HCT116 (cell line): ENCODE measurements around the gene HLA-DRB1. TPM values are rescaled to one million over a fixed set of nuclear protein-coding genes. Genes with fewer than 3 reads are reported as not detected.

Source experiments
- ATAC-seq: fragments of 200-7000 bp; cut with Tn5 transposase; 2 replicates; pipeline ENCODE4 v1.9.1; 2020; ENCODE audit warnings: mild to moderate bottlenecking, moderate library complexity
- BruUV-seq: library from RNA; stranded (reverse); fragments of 400-500 nt; replicated peaks from 2 replicates; lab custom pipeline; 2021; lab: Mats Ljungman, UMichigan
- CTCF ChIA-PET: fragments of 300-600 bp; sonication (Branson Sonifier 250); formaldehyde crosslinking; loops from one replicate; lab custom pipeline; 2021; ENCODE audit warnings: antibody characterized with exemption; lab: Charles Lee
- POLR2A ChIA-PET: fragments of 300-600, 350-600 bp; sonication (Branson Sonifier 250); formaldehyde crosslinking; loops from one replicate; lab custom pipeline; 2021; ENCODE audit warnings: antibody characterized with exemption; lab: Charles Lee
- RAD21 ChIA-PET, 2 experiments: fragments of 300-600 bp; sonication (Branson Sonifier 250); formaldehyde crosslinking; loops; one replicate each; lab custom pipeline; 2023; ENCODE audit warnings: low total read pairs in 2 of 2; ENCODE audit not compliant: uncharacterized antibody in 2 of 2, unreplicated experiment in 2 of 2, low non-redundant PET in 1 of 2; lab: Charles Lee
- DNase-seq: peaks from one replicate; pipeline ENCODE4 v3.0.0-alpha.2; 2010; ENCODE audit warnings: low read depth, low spot score
- H2AFZ ChIP-seq: fragments of 200-600 bp; shearing (Covaris generic), sonication (generic); 2 replicates; pipeline ENCODE4 v1.6.1; 2017; ENCODE audit warnings: low read depth, mixed run types, mixed read lengths, antibody characterized with exemption, low read length; ENCODE audit not compliant: poor library complexity, severe bottlenecking
- H3K27ac ChIP-seq: 2 replicates; pipeline ENCODE4 v1.5.1; 2012; ENCODE audit warnings: low read depth, low read length
- H3K27me3 ChIP-seq: fragments of 200-600 bp; sonication (generic); 2 replicates; pipeline ENCODE4 v1.6.1; 2016; ENCODE audit warnings: mixed run types, low read length, mixed read lengths; ENCODE audit not compliant: insufficient read depth
- H3K36me3 ChIP-seq, 2 experiments: fragments of 200-500 bp in 1 of 2; fragments of 200-600 bp in 1 of 2; sonication (Bioruptor generic) in 1 of 2; sonication (generic) in 1 of 2; 2 replicates each; pipeline versions ENCODE4 v1.5.1 to v1.6.1; 2014 to 2016; ENCODE audit warnings: low read length in 2 of 2, inconsistent platforms in 1 of 2, mixed read lengths in 1 of 2, mixed run types in 1 of 2; ENCODE audit not compliant: insufficient read depth in 2 of 2, control insufficient read depth in 1 of 2
- H3K4me1 ChIP-seq, 2 experiments: fragments of 200-600 bp in 1 of 2; sonication (generic) in 1 of 2; 2 replicates each; pipeline versions ENCODE4 v1.5.1 to v1.6.1; 2012 to 2017; ENCODE audit warnings: low read length in 2 of 2, inconsistent platforms in 1 of 2, mild to moderate bottlenecking in 1 of 2, mixed read lengths in 1 of 2, mixed run types in 1 of 2, moderate library complexity in 1 of 2; ENCODE audit not compliant: insufficient read depth in 2 of 2, control insufficient read depth in 1 of 2
- H3K4me2 ChIP-seq: fragments of 200-600 bp; sonication (generic); 2 replicates; pipeline ENCODE4 v1.6.1; 2017; ENCODE audit warnings: mixed run types, low read length, mixed read lengths
- H3K4me3 ChIP-seq, 2 experiments: fragments of 200-600 bp in 1 of 2; sonication (generic) in 1 of 2; replicated peaks in 1 of 2; 2 replicates each; pipeline ENCODE4 v1.5.1; 2011 to 2016; ENCODE audit warnings: low read length in 2 of 2, control low read depth in 1 of 2, low read depth in 1 of 2, mild to moderate bottlenecking in 1 of 2, mixed read lengths in 1 of 2, mixed run types in 1 of 2
- H3K79me2 ChIP-seq: fragments of 200-600 bp; sonication (generic); 2 replicates; pipeline ENCODE4 v1.6.1; 2017; ENCODE audit warnings: mild to moderate bottlenecking, mixed run types, low read length, moderate library complexity, mixed read lengths; ENCODE audit not compliant: insufficient read depth
- H3K9ac ChIP-seq: fragments of 200-600 bp; sonication (generic); 2 replicates; pipeline ENCODE4 v1.6.1; 2016; ENCODE audit warnings: low read length, mixed read lengths
- H3K9me2 ChIP-seq: fragments of 200-600 bp; sonication (generic), shearing (Covaris generic); 2 replicates; pipeline ENCODE4 v1.6.1; 2017; ENCODE audit warnings: mixed run types, mild to moderate bottlenecking, moderate library complexity; ENCODE audit not compliant: insufficient read depth
- H3K9me3 ChIP-seq, 2 experiments: fragments of 200-500 bp in 1 of 2; fragments of 200-600 bp in 1 of 2; sonication (Bioruptor generic) in 1 of 2; sonication (generic) in 1 of 2; 2 replicates each; pipeline ENCODE4 v1.6.1; 2014 to 2017; ENCODE audit warnings: low read length in 2 of 2, mixed read lengths in 2 of 2, inconsistent platforms in 1 of 2, low read depth in 1 of 2, mild to moderate bottlenecking in 1 of 2, mixed run types in 1 of 2, moderate library complexity in 1 of 2; ENCODE audit not compliant: control insufficient read depth in 1 of 2, insufficient read depth in 1 of 2
- H4K20me1 ChIP-seq: fragments of 200-600 bp; sonication (generic), shearing (Covaris generic); 2 replicates; pipeline ENCODE4 v1.6.1; 2017; ENCODE audit warnings: mixed run types, mild to moderate bottlenecking, moderate library complexity; ENCODE audit not compliant: insufficient read depth
- ATF3 ChIP-seq: IDR thresholded peaks from 2 replicates; pipeline ENCODE4 v1.6.1; 2012
- CEBPB ChIP-seq: IDR thresholded peaks from 2 replicates; pipeline ENCODE4 v1.6.1; 2012; ENCODE audit warnings: low read depth
- FOSL1 ChIP-seq: IDR thresholded peaks from 2 replicates; pipeline ENCODE4 v1.6.1; 2012; ENCODE audit warnings: low read depth
- POLR2A ChIP-seq: IDR thresholded peaks from 2 replicates; pipeline ENCODE4 v1.7.0; 2011; ENCODE audit warnings: borderline replicate concordance; ENCODE audit not compliant: insufficient read depth, insufficient read length; ENCODE audit errors: extremely low read depth
- SRF ChIP-seq: IDR thresholded peaks from 2 replicates; pipeline ENCODE4 v1.6.1; 2012; ENCODE audit warnings: low read depth
- TCF7L2 ChIP-seq: IDR thresholded peaks from 2 replicates; pipeline ENCODE4 v1.7.0; 2011; ENCODE audit warnings: borderline replicate concordance, inconsistent platforms; ENCODE audit not compliant: insufficient read depth, insufficient read length; ENCODE audit errors: extremely low read depth
- ZFX ChIP-seq: fragments of 450-650 bp; IDR thresholded peaks from 2 replicates; pipeline ENCODE4 v1.6.1; 2017
- ZNF274 ChIP-seq: fragments of 200-500 bp; sonication (Bioruptor generic); IDR thresholded peaks from 2 replicates; pipeline ENCODE4 v1.6.1; 2014; ENCODE audit warnings: mild to moderate bottlenecking, low read depth, low read length, inconsistent platforms
- intact Hi-C: fragments of 100-400 bp; cut with micrococcal nuclease; formaldehyde crosslinking; loops from 2 replicates; pipeline ENCODE4 v1.10.0; 2022
- total RNA-seq: library from RNA; stranded (reverse); gene quantifications from one replicate; pipeline ENCODE4 v1.2.1, GENCODE V29; 2021; ENCODE audit not compliant: unreplicated experiment
- TF ChIP-seq, protein P1 (sequence below): IDR thresholded peaks from 2 replicates; pipeline ENCODE4 v1.6.1; 2011; ENCODE audit warnings: mild to moderate bottlenecking, low read length, moderate library complexity; ENCODE audit not compliant: insufficient replicate concordance; ENCODE audit errors: extremely low read depth

HLA-DRB1 gene
- total RNA-seq, 1 experiment from 2014 or later = 2.7 TPM

- Histone ChIP-seq H3K9ac (no peak overlapping the region), H3K27ac (no peak overlapping the region), H3K4me3 (no peak overlapping the region)
- BruUV-seq = no TSS peak
- TF ChIP-seq POLR2A = no peak
- TF ChIP-seq ZNF274 = no peak
- no peak for TF ChIP-seq SRF
- no peak for TF ChIP-seq ATF3
- no peak for TF ChIP-seq ZFX
- TF ChIP-seq, protein P1, sequence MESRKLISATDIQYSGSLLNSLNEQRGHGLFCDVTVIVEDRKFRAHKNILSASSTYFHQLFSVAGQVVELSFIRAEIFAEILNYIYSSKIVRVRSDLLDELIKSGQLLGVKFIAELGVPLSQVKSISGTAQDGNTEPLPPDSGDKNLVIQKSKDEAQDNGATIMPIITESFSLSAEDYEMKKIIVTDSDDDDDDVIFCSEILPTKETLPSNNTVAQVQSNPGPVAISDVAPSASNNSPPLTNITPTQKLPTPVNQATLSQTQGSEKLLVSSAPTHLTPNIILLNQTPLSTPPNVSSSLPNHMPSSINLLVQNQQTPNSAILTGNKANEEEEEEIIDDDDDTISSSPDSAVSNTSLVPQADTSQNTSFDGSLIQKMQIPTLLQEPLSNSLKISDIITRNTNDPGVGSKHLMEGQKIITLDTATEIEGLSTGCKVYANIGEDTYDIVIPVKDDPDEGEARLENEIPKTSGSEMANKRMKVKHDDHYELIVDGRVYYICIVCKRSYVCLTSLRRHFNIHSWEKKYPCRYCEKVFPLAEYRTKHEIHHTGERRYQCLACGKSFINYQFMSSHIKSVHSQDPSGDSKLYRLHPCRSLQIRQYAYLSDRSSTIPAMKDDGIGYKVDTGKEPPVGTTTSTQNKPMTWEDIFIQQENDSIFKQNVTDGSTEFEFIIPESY = no peak
- TF ChIP-seq CEBPB = no peak
- no peak for TF ChIP-seq TCF7L2
- TF ChIP-seq FOSL1 = no peak
- TF ChIP-seq, all 23 proteins: peak for 0
- no peaks in the 10 kb centered on the region for H3K36me3 ChIP-seq
- DNase-seq (no peak), ATAC-seq (no peak)
- CTCF ChIA-PET = no interaction called here
- RAD21 ChIA-PET = no interaction called here
- H4K20me1 ChIP-seq = no peaks in the 10 kb centered on the region
- H3K9me2 ChIP-seq = no peaks in the 10 kb centered on the region
- POLR2A ChIA-PET = no interaction called here
- H3K27me3 ChIP-seq = no peaks in the 10 kb centered on the region
- intact Hi-C loops = no loop called here
- no peak overlapping the region for H2AFZ ChIP-seq
- H3K9me3 ChIP-seq = no peaks in the 10 kb centered on the region
- H3K4me2 ChIP-seq = no peak overlapping the region
- no peaks in the 10 kb centered on the region for H3K79me2 ChIP-seq
- no peaks in the 10 kb centered on the region for H3K4me1 ChIP-seq
Observed at GRCh38 chr6:32603888-32604287, 14.2 kb upstream of the HLA-DRB1 start.
